Memory B cell (primary cell): Measurements from ENCODE around the gene CNIH2.

Experiments
- ATAC-seq: fragments of 150-1000 bp; cut with Tn5 transposase; 2 replicates; pipeline ENCODE4 v1.10.0; 2021; ENCODE audit warnings: low read depth, mild to moderate bottlenecking, moderate library complexity
- DNase-seq, 2 donors: peaks; one replicate each; pipeline ENCODE4 v3.0.0; 2022; ENCODE audit warnings: low spot score in 2 of 2
- H3K27ac Mint-ChIP-seq: one replicate; pipeline ENCODE4 v1.8.0; 2022; ENCODE audit warnings: mild to moderate bottlenecking, moderate library complexity, mixed read lengths
- H3K27me3 Mint-ChIP-seq: one replicate; pipeline ENCODE4 v1.8.0; 2022; ENCODE audit warnings: mixed read lengths
- H3K36me3 Mint-ChIP-seq: one replicate; pipeline ENCODE4 v1.8.0; 2022; ENCODE audit warnings: mild to moderate bottlenecking, mixed read lengths
- H3K4me1 Mint-ChIP-seq: one replicate; pipeline ENCODE4 v1.8.0; 2022; ENCODE audit warnings: mixed read lengths
- H3K4me3 Mint-ChIP-seq: one replicate; pipeline ENCODE4 v1.8.0; 2022; ENCODE audit warnings: mild to moderate bottlenecking, moderate library complexity, mixed read lengths
- H3K9me3 Mint-ChIP-seq: one replicate; pipeline ENCODE4 v1.8.0; 2022; ENCODE audit warnings: mixed read lengths

CNIH2 gene

DNA sequence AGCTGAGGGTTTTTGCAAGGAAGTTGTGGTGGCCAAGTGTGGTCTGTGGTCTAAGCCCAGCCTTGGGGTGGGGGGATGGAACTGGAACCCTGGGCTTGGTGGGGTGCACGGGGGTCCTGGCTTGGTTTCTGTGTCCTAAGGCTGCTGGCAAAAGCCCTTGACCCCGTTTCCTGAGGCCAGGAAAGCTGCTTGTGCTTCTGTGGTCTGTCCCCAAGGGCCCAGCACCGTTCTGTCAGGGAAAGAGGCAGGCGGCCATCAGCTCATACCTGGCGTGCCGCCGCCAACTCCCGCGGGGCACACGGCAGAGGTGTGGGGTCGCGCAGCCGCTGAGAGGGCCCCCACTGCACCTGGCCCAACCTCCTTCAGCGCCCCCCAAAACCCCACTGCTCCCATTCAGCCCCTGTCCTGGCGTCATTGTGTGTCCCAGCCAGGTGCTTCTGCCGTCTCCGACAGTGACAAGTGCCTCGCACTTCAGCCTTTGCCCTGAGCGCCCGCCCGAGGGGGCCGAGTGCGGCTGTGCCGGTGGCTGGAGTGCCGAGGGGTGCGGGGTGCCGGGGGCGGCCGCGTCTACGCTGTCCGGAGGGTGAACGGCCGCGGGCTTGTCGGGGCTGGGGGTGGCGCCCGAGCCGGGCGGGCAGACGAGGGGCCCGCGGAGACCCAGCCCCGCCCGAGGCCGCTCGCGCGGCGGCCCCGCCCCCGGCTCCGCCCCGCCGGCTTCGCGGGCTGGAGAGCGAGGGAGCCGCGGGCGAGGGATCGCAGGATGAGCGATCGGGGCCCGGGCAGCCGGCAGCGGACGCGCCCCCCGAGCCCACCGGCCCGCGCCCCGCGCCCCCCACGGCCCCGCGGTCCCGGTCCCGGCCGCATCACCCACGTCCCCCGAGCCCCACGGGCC lies at the start of gene CNIH2:
Gene CNIH2, plus strand, starts transcription at position 705 of the 892 bp plus-strand sequence. CDS start 282 bp downstream, outside the sequence.
- Mint-ChIP-seq H3K27ac (peak within 1 kb of the TSS; percentile 78), H3K36me3 (peaks cover 23% of the 10 kb centered on the region), H3K27me3 (peaks cover 11% of the 10 kb centered on the region), H3K9me3 (no peaks in the 10 kb centered on the region), H3K4me1 (peaks cover 31% of the 10 kb centered on the region), H3K4me3 (peak within 1 kb of the TSS; percentile 83)
- peak in 1 of 2 donors; percentile 68 for DNase-seq
- ATAC-seq, result peak; percentile 19

DNA sequence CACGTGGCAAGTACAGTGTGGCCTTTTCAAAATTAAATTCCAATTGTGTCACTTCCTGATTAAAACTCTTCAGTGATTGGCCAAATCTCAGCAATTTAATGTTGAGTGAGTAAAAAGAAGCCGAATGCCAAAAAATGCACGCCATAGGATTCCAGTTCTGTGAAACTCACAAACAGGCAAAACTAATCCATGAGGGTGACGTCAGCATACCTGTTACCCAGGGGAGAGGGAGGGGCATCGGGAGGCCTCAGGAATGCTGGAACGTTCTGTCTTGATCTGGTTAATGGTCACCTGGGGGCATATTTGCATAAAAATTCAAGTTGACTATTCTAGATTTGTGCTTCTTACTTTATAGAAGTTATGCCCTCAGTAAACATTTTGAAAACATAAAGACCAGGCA lies 49.5 kb upstream of the CNIH2 start:
- H3K9me3 Mint-ChIP-seq, result no peaks in the 10 kb centered on the region
- ATAC-seq, result no peak

DNA sequence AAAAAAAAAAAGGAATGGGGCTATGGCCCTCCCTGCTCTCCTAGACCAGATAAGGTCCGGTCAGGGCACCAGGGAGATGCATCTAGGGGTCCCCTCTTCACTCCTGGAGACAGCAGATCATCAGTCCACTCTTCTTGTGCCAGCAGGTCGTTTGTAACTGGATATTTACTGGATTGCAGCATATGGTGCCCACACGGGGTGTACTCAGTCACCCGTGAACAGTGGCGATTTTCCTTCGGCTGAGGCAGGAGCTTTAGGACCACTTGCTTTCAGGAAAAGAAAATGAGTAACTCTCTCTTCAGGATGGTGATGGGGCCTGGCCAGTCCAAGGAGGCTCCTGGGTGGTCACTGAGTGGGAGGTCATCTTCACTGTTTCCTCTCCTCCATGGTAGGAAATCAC lies 47.8 kb upstream of the CNIH2 start:
- no peak for DNase-seq
- Mint-ChIP-seq H3K4me3 (no peak overlapping the region), H3K36me3 (peaks cover 34% of the 10 kb centered on the region), H3K27me3 (no peaks in the 10 kb centered on the region), H3K27ac (no peak overlapping the region), H3K4me1 (no peaks in the 10 kb centered on the region), H3K9me3 (no peaks in the 10 kb centered on the region)
- ATAC-seq, result no peak

More for the DNA sequence above, 49.5 kb upstream of the CNIH2 start:
- Mint-ChIP-seq H3K4me3 (no peak overlapping the region), H3K4me1 (no peaks in the 10 kb centered on the region), H3K36me3 (peaks cover 29% of the 10 kb centered on the region), H3K27ac (peak overlapping the region; percentile 50), H3K27me3 (no peaks in the 10 kb centered on the region)
- DNase-seq, result no peak

DNA sequence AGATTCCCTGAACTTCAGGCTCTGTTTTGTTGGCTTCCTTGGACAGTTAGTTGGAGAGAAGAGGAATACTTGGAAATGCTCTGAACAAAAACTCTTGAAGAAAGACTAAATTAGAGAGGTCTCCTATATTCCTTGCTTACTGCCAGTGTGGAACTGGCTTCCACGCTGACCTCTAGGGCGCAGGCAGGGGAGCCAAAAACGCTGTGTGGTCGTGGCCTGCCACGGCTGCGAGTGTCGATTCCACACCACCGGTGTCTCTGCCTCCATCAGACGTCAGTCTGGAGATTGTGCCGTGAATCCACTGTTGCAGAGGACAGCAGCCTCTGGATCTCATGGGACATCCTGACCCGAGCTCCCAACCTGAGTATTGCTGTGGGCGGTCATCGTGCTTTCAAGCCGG lies 47.0 kb upstream of the CNIH2 start:
- no peaks in the 10 kb centered on the region for H3K9me3 Mint-ChIP-seq
- H3K4me3 Mint-ChIP-seq, result no peak overlapping the region
- H3K4me1 Mint-ChIP-seq, result no peaks in the 10 kb centered on the region
- no peak overlapping the region for H3K27ac Mint-ChIP-seq
- no peaks in the 10 kb centered on the region for H3K27me3 Mint-ChIP-seq
- no peak for ATAC-seq
- DNase-seq, result no peak
- peaks cover 41% of the 10 kb centered on the region for H3K36me3 Mint-ChIP-seq

DNA sequence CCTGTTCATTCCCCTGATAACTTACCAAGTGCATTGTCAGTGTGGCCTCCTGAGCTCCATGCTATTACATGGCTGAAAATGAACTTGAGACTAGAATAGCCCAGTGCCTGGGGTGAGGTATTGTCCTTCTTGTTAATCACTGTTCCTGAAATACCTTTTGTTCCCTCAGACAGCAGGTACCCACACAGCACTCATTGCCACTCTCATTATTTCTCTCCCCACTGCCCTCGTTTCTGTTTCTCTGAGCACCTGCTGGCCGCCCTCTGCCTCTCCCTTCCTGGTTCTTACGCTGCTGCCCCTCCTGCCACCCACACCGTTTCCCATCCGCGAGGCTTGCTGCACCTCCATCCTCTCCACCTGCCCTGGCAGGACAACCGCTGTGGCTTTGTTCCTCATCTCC lies 46.4 kb upstream of the CNIH2 start:
- DNase-seq (no peak), ATAC-seq (no peak)
- Mint-ChIP-seq H3K27me3 (no peaks in the 10 kb centered on the region), H3K4me3 (no peak overlapping the region), H3K27ac (no peak overlapping the region), H3K36me3 (peaks cover 41% of the 10 kb centered on the region), H3K4me1 (no peaks in the 10 kb centered on the region), H3K9me3 (no peaks in the 10 kb centered on the region)

DNA sequence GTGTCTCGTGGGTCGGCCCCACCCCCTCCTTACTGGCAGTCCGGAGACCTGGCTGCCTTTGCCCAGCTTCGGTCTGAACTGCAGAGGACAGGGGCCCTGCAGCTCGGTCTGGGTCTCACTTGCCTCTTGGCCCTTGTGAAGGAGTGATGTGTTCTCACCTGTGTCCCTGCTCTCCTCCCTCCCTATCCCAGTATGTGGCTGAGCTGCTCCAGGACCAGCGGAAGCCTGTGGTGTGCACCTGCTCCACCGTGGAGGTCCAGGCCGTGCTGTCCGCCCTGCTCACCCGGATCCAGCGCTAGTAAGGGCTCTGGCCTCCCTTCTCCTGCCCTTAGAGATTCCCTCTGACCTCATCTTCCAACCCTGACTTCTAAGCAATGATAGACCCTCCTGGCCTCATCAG lies 45.2 kb upstream of the CNIH2 start:
- no peaks in the 10 kb centered on the region for H3K4me1 Mint-ChIP-seq
- H3K4me3 Mint-ChIP-seq, result no peak overlapping the region
- ATAC-seq (no peak), DNase-seq (no peak)
- H3K27ac Mint-ChIP-seq, result peak overlapping the region; percentile 45
- no peaks in the 10 kb centered on the region for H3K9me3 Mint-ChIP-seq
- H3K27me3 Mint-ChIP-seq, result no peaks in the 10 kb centered on the region
- peaks cover 41% of the 10 kb centered on the region for H3K36me3 Mint-ChIP-seq

DNA sequence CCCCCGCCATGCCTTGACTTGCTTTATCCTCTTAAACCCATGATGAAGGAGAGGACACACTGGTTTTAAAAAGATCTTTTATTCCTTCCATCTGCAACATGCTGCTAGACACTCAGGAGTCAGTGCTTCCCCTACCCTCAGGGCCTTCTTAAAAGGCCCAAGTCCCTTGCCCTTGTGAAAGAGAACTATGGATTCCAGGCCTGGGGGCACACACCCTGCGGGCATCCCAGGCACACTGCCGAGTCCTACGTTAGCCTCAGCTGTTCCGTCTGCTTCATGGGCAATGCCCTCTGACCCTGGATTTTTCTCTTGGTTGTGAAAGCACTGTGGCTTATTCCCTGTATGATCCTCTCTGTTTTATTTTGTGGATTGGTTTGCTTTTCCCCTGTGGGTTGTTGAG lies 44.7 kb upstream of the CNIH2 start:
- Mint-ChIP-seq H3K36me3 (peaks cover 41% of the 10 kb centered on the region), H3K9me3 (no peaks in the 10 kb centered on the region), H3K4me1 (no peaks in the 10 kb centered on the region), H3K4me3 (no peak overlapping the region), H3K27me3 (no peaks in the 10 kb centered on the region), H3K27ac (peak overlapping the region; percentile 45)
- DNase-seq (no peak), ATAC-seq (no peak)

DNA sequence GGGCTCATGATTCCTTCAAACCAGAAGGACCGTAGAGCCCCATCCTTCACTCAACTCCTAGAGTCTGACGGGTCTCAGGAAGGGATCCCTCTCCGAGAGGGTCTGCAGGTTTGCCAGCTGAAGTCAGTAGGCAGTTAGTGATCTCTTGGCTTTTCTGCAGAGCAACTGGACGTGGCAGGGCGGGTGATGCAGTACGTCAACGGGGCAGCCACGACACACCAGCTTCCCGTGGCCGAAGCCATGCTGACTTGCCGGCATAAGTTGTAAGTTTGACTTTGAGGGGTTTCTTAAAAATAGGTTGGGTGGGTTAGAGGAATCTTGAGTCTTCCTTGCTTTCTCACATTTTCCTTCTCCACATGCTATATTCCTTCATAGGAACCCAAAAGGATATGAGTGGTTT lies 42.8 kb upstream of the CNIH2 start:
- Mint-ChIP-seq H3K27ac (no peak overlapping the region), H3K27me3 (no peaks in the 10 kb centered on the region), H3K9me3 (no peaks in the 10 kb centered on the region), H3K4me1 (no peaks in the 10 kb centered on the region), H3K36me3 (peaks cover 34% of the 10 kb centered on the region), H3K4me3 (no peak overlapping the region)
- ATAC-seq, result no peak
- no peak for DNase-seq

DNA sequence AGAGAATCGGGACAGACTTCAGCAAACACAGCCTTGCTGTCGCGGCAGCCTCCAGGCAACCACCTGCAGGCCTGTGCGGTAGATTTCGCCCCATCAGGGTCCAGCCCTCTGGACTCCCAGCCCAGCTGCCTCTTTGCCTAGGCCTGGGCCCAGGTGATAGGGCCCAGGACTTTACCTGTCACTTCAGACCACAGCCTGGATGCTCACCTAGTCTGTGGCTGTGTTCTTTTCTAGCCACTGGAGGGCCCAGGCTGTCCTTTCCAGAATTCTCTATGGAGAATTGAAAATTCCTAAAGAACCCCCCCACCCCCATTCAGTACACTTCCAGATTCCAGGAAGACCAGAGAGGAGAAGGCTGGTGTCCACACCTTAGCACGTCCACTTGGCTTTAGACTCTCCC lies 40.1 kb upstream of the CNIH2 start:
- H3K4me3 Mint-ChIP-seq, result no peak overlapping the region
- DNase-seq, result no peak
- ATAC-seq, result no peak
- no peaks in the 10 kb centered on the region for H3K4me1 Mint-ChIP-seq
- no peak overlapping the region for H3K27ac Mint-ChIP-seq
- peaks cover 26% of the 10 kb centered on the region for H3K36me3 Mint-ChIP-seq
- H3K27me3 Mint-ChIP-seq, result no peaks in the 10 kb centered on the region
- no peaks in the 10 kb centered on the region for H3K9me3 Mint-ChIP-seq

DNA sequence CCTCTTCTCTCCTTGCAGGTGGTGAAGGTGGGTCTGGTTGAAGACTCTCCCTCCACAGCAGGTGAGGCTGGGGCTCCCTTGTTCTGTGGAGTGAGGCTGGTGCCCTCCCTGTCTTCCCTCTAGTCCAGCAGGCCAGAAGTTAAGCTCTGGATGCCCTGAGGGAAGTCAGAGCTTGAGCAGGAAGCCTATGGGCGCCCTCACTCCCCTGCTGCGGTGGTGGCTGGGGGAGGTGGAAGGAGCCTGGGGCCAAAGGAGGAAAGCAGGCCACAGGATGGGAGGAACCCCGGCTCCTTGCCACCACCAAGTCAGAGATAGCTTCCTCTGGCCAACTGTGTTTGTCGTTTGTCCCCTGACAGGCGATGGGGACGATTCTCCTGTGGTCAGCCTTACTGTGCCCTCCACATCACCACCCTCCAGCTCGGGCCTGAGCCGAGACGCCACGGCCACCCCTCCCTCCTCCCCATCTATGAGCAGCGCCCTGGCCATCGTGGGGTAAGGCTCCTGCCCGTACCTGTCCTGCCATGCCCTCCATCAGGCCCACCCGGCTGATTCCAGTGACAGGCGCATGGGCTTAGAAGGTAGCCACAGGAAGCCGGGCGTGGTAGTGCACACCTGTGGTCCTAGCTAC lies 39.1 kb upstream of the CNIH2 start:
- Mint-ChIP-seq H3K27me3 (no peaks in the 10 kb centered on the region), H3K9me3 (no peaks in the 10 kb centered on the region), H3K4me1 (no peaks in the 10 kb centered on the region), H3K4me3 (no peak overlapping the region), H3K36me3 (peaks cover 20% of the 10 kb centered on the region), H3K27ac (peak overlapping the region; percentile 47)
- no peak for ATAC-seq
- no peak for DNase-seq

DNA sequence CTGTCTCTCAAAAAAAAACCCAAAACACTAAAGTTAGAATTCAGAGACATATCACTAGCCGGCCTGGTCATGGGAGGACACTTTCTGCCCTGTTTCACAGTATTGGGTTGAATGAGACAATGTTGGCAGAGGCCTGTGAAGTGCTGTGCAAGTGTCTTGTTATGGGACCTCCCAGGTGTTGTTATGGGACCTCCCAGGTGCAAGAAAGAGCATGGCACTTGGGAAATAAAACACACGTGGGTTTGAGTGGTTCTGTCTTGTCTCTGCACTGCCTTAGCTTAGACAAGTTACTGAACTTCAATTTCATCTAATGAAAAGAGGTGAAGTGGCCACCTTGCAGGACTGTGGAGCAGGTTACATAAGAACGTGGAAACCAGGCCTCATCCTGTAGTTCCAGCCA lies 38.5 kb upstream of the CNIH2 start:
- H3K4me3 Mint-ChIP-seq, result no peak overlapping the region
- H3K27ac Mint-ChIP-seq, result no peak overlapping the region
- peaks cover 22% of the 10 kb centered on the region for H3K36me3 Mint-ChIP-seq
- H3K4me1 Mint-ChIP-seq, result no peaks in the 10 kb centered on the region
- ATAC-seq (no peak), DNase-seq (no peak)
- no peaks in the 10 kb centered on the region for H3K27me3 Mint-ChIP-seq
- H3K9me3 Mint-ChIP-seq, result no peaks in the 10 kb centered on the region

DNA sequence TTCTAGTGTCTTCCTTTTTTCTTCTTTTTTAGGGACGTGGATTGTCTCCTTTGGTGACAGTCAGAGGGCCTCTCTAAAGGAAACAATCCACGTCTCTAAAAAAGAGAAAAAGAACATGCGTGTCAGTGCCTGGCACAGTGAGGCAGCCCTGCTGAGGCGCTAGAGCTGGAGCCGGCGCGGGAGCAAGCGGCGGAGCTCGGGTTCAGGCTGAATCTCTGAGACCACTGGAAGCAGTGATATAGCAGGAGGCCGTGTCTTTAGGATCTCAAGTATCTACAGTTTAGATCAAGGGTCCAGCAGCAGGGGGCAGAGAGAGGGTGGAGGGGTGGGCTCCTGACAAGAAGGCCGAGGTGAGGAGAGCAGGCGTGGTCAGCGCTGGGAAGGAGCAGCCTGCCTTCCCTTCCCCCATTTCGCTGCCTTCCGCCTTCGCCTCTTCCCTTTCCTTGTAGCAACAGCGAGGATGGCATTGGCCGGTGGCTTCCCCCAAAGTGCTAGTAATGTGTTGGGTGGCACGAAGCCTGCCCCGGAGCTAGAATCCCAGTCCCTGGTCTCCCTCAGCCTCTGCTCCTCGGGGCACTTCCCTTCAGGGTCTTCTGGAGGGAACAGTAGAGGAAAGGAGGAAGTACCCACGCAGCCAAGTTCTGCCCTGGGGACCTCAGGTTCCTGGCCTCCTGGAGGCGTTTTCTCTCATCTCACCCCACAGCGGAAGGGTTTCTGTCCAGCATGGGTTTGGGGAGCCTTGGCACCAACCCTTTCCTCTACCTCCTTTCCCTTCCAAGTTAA lies 37.8 kb upstream of the CNIH2 start:
- H3K9me3 Mint-ChIP-seq, result no peaks in the 10 kb centered on the region
- H3K4me1 Mint-ChIP-seq, result no peaks in the 10 kb centered on the region
- H3K4me3 Mint-ChIP-seq, result no peak overlapping the region
- no peak for DNase-seq
- H3K36me3 Mint-ChIP-seq, result peaks cover 22% of the 10 kb centered on the region
- ATAC-seq, result no peak
- H3K27me3 Mint-ChIP-seq, result no peaks in the 10 kb centered on the region
- no peak overlapping the region for H3K27ac Mint-ChIP-seq

DNA sequence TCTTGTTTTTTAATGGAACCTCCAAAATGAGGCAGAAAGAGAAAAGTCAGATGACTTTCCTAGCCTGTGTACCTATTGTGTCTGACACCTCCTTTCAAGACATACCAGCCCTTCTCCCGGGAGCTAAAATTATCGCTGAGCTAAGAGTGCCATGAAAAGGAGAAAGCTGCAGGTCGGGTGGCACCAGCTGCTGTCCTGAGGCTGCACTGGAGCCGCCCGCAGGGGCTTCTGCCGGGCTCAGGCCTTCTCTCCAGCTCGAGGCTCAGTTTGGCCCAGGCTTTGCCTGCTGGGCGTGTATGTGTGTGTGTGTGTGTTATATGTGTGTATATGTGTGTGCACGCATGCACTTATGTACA lies 37.2 kb upstream of the CNIH2 start:
- no peak overlapping the region for H3K27ac Mint-ChIP-seq

DNA sequence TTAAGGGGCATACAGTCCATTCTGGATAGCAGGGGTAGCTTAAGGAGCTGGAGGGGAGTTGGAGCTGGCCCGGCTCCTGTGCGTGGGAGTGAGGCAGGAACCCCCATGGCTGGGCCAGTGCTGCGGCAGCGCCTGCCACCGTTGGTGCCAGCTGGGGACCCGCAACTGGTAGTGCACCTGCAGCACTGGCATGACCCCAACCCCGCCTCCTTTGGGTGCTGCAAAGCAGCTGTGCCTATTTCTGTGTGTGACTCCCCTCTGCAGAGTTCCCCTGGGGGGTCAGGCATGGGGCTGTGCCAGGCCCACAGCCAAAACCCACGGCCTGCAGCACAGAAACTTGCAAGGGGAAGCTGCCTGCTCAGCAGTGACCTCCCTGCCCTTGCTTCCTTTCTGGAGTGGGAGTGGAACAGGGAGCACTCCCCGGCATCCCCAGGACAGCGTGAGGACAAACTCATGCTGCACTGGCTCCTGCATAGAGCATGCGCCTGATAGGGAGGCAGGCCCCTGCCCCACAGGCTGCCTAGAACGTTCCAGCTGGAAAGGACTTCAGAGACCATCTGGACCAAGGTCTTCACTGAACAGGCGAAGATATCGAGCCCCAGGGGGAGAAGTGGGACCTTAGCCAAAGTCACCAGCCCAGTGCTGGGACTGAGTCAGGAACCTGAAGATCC lies 35.7 kb upstream of the CNIH2 start:
- Mint-ChIP-seq H3K27me3 (no peaks in the 10 kb centered on the region), H3K27ac (peak overlapping the region; percentile 81), H3K36me3 (peaks cover 16% of the 10 kb centered on the region), H3K4me3 (no peak overlapping the region), H3K9me3 (no peaks in the 10 kb centered on the region), H3K4me1 (no peaks in the 10 kb centered on the region)
- DNase-seq (no peak), ATAC-seq (no peak)

More for the DNA sequence above, 37.2 kb upstream of the CNIH2 start:
- DNase-seq (no peak), ATAC-seq (no peak)
- H3K9me3 Mint-ChIP-seq, result no peaks in the 10 kb centered on the region
- H3K4me1 Mint-ChIP-seq, result no peaks in the 10 kb centered on the region
- H3K4me3 Mint-ChIP-seq, result no peak overlapping the region
- peaks cover 17% of the 10 kb centered on the region for H3K36me3 Mint-ChIP-seq
- H3K27me3 Mint-ChIP-seq, result no peaks in the 10 kb centered on the region
